SK-N-MC (cell line): ENCODE results near the gene GRK2.
"Not testable (repeated sequence)": the region's sequence is repeated elsewhere in the genome, so short reads cannot be mapped to it uniquely, and the experiment has no call there.

Experiments used
- DNase-seq: peaks from one replicate; pipeline ENCODE4 v3.0.0-alpha.2; 2011; ENCODE audit warnings: low read depth, low spot score
- H3K27ac ChIP-seq: fragments of 200-600 bp; sonication (generic); 2 replicates; pipeline ENCODE4 v1.5.1; 2016; ENCODE audit warnings: mixed run types
- H3K36me3 ChIP-seq: fragments of 200-600 bp; sonication (generic); 2 replicates; pipeline ENCODE4 v1.6.1; 2017; ENCODE audit warnings: antibody characterized with exemption, low read length, mixed read lengths; ENCODE audit not compliant: insufficient read depth
- H3K4me3 ChIP-seq: fragments of 200-600 bp; sonication (generic); 2 replicates; pipeline ENCODE4 v1.5.1; 2016
- H3K9ac ChIP-seq: fragments of 200-600 bp; sonication (generic); 2 replicates; pipeline ENCODE4 v1.8.0; 2017; ENCODE audit warnings: mixed run types, mixed read lengths; ENCODE audit not compliant: insufficient read length
- H3K9me3 ChIP-seq: fragments of 200-600 bp; sonication (generic); 2 replicates; pipeline ENCODE4 v1.6.1; 2017; ENCODE audit warnings: low read depth, mild to moderate bottlenecking, antibody characterized with exemption, low read length, moderate library complexity, mixed read lengths
- EZH2 ChIP-seq: fragments of 200-600 bp; sonication (generic); IDR thresholded peaks from one replicate; pipeline ENCODE4 v1.6.1; 2017; ENCODE audit warnings: antibody characterized with exemption
- FOXP2 ChIP-seq: optimal IDR thresholded peaks from 2 replicates; pipeline ENCODE3; 2011; ENCODE audit warnings: mild to moderate bottlenecking, moderate library complexity; ENCODE audit not compliant: insufficient read depth; ENCODE audit errors: extremely low read length, control extremely low read depth
- POLR2AphosphoS5 ChIP-seq: IDR thresholded peaks from 2 replicates; pipeline ENCODE4 v1.6.1; 2012; ENCODE audit warnings: mild to moderate bottlenecking, low read depth, low read length, borderline replicate concordance

GRK2 gene

DNA sequence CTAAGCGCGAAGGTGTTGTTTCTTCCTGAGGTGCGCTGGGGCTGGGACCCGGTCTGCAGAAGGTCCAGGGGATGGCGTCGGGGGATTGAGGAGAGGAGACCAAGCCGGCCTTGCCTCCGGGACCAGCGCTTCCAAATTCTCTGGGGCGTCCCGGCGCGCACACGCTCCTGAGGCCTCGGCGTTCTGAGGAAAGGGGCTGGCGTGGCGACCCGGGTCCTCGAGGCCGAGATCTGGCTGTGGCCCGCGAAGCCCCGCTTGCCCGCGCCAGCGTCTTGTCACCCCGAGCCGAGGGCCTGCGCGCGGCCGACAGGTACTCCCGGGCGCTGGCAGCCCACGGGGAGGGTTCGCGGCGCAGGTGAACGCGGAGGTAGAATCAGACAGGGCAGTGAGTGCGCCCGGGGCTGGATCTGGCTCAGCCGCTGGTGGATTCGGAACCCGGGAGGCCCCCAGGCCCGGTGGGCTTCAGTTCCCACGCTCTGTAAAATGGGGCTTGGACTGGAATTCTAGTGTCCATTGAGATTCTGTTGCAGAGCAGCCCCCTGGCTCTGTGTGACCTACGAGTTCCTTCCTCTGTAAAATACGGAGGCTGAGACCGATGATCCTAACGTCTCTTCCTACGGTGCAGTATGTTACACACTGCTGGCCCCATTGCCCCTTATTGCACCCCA, 51.7 kb downstream of the GRK2 start:
- no peaks in the 10 kb centered on the region for H3K9me3 ChIP-seq
- H3K27ac ChIP-seq = no peak overlapping the region
- DNase-seq = no peak
- H3K36me3 ChIP-seq = no peaks in the 10 kb centered on the region
- H3K4me3 ChIP-seq = peak overlapping the region; percentile 86
- peak overlapping the region; percentile 68 for H3K9ac ChIP-seq
- TF ChIP-seq EZH2 (no peak), FOXP2 (no peak), POLR2AphosphoS5 (no peak)

DNA sequence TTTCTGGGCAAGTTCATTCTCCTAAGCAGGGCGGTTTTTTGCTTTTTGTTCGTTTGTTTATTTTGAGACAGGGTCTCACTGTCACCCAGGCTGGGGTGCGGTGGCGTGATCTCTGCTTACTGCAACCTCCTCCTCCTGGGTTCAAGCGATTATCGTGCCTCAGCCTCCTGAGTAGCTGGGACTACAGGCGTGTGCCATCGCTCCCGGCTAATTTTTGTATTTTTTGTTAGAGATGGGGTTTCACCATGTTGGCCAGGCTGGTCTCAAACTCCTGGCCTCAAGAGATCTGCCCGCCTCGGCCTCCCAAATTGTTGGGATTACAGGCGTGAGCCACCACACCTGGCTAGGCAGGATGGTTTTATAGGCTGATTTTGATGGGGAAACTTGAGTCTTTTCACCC, 52.6 kb downstream of the GRK2 start:
- not testable (repeated sequence) for H3K27ac ChIP-seq, H3K9me3 ChIP-seq, H3K36me3 ChIP-seq, DNase-seq
- peak overlapping the region; percentile 68 for H3K9ac ChIP-seq
- peak overlapping the region; percentile 86 for H3K4me3 ChIP-seq

DNA sequence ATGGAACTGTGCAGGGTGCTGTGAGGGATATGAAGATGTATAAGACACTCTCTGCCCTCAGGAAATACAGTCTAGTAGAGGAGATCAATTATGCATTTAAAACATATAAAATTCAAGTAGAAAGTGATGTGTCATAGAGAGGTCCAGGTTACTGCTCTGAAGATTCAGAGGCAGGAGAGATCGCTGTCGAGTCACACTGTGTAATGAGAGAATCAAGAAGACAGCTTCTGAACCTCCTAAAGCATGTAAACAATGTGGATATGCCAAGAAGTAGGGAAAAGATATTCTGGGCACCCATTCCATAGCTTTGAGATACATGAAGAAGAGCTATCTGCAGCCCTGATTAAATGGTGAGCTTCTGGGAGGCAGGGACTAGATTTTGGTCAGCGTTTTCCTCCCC, 53.7 kb downstream of the GRK2 start:
- H3K9ac ChIP-seq = no peak overlapping the region
- H3K27ac ChIP-seq = no peak overlapping the region
- H3K9me3 ChIP-seq = no peaks in the 10 kb centered on the region
- no peaks in the 10 kb centered on the region for H3K36me3 ChIP-seq
- DNase-seq = no peak
- H3K4me3 ChIP-seq = no peak overlapping the region
- TF ChIP-seq POLR2AphosphoS5 = no peak
- TF ChIP-seq EZH2 = no peak
- no peak for TF ChIP-seq FOXP2

DNA sequence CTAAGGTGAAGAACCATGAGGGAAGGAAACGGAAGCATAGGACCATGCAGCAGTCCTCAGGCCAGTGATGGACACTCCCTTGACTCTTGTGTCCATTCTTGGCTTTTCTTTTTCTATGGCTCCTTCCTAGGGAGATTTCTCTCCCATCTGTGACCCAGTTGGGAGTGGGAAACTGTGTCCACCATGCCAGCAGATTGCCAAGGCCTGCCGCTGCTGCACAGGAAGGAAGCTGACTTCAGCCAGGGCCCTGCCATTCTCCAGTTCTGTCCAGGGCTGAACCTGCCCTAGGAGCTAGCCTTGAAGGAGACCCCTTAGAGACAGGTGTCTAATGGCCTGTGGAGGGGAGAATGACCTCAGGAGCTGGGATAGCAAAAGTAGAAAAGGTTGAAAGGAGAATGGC, 54.4 kb downstream of the GRK2 start:
- no peak for TF ChIP-seq POLR2AphosphoS5
- TF ChIP-seq FOXP2 = no peak
- no peak for TF ChIP-seq EZH2
- Histone ChIP-seq H3K27ac (no peak overlapping the region), H3K9ac (no peak overlapping the region), H3K4me3 (no peak overlapping the region), H3K9me3 (no peaks in the 10 kb centered on the region), H3K36me3 (no peaks in the 10 kb centered on the region)
- DNase-seq = no peak

DNA sequence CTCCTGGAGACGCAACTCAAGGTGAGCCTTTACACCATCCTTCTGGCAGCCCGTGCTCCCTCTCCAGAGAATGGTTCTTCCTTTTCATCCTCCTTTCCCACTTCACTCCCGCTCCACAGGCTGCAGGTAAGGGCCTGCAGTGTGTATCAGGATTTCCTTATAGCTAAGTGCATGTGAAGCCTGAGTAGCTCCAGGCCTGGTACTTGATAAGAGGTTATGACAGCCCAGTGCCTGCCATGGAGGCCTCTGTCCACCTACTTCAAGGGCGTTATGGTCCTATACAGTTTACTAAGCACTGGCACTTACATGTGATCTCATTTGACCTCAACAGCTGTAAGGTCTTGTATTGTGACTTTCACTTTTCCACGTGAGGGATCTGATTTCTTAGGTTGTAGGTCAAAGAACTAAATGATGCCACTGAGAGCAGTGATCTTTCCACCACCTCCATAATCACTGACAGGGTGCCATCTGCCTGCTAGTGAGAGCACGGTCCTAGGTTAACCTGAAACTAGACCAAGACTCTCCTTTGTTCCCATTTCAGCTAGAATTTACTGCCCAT, 55.1 kb downstream of the GRK2 start:
- Histone ChIP-seq H3K36me3 (no peaks in the 10 kb centered on the region), H3K9me3 (no peaks in the 10 kb centered on the region), H3K4me3 (no peak overlapping the region), H3K27ac (no peak overlapping the region), H3K9ac (no peak overlapping the region)
- no peak for DNase-seq
- no peak for TF ChIP-seq POLR2AphosphoS5
- no peak for TF ChIP-seq FOXP2
- no peak for TF ChIP-seq EZH2

DNA sequence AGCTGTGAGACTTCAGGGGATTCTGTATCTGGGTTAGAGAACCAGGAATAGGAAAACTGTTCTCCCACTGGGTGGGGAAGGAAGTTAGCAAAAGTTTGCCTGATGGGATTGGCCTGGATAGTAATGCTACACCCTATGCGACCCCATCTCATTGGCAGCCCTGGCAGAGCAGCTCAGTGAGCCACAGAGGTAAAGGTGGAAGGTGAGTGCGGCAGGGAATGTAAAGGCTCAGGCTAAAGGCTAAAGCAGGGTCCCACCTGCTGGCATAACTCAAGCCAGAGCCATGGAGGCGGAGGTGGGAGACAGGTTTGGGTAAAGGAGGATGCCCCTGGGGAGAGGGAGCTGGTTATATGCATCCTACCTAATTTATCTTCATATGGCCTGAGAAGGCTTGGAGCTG, 55.8 kb downstream of the GRK2 start:
- no peak for DNase-seq
- Histone ChIP-seq H3K9me3 (no peaks in the 10 kb centered on the region), H3K9ac (no peak overlapping the region), H3K36me3 (no peaks in the 10 kb centered on the region), H3K4me3 (no peak overlapping the region), H3K27ac (no peak overlapping the region)
- TF ChIP-seq POLR2AphosphoS5 (no peak), EZH2 (no peak), FOXP2 (no peak)

DNA sequence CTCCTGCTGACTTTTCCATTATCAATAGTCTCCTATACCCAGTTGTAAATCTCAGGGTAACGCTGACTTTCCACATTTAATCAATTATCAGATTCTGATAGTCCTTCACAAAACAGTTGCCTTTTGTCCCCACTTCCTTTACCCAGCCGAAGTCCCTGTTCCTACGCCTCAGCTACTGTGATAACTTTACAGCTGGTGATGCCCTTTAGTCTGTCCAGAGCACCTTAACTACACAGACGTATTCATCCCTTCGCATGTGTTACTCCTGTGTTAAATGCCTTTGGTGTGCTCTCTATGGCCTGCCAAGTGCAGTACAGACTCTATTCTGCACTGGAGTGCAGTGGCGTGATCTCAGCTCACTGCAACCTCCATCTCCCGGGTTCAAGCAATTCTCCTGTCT, 57.3 kb downstream of the GRK2 start:
- Histone ChIP-seq H3K9me3 (no peaks in the 10 kb centered on the region), H3K36me3 (no peaks in the 10 kb centered on the region), H3K9ac (no peak overlapping the region), H3K4me3 (no peak overlapping the region), H3K27ac (no peak overlapping the region)
- no peak for TF ChIP-seq EZH2
- TF ChIP-seq POLR2AphosphoS5 = no peak
- TF ChIP-seq FOXP2 = no peak
- no peak for DNase-seq

DNA sequence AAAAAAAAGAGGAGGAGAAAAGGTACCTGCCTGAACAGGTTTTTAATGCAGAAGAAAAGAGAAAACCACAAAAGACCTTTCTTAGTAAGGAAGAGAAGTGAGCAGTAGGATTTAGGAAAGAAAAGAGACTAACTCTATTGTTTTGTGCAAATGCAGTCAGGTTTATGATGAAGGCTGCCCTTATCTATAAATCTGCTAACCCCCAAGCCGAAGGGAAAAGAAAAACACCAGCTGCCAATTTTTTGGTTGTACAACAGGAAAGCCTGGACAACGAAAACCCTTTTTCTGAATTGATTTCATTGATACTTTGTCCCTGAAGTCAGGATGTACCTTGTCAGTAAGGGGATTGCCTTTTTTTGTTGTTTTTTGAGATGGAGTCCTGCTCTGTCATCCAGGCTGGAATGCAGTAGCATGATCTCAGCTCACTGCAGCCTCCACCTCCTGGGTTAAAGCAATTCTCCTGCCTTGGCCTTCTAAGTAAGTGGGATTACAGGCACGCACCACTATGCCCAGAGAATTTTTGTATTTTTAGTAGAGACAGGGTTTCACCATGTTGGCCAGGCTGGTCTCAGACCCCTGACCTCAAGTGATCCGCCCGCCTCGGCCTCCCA, 65.9 kb downstream of the GRK2 start:
- TF ChIP-seq EZH2 (no peak), POLR2AphosphoS5 (no peak), FOXP2 (no peak)
- no peaks in the 10 kb centered on the region for H3K9me3 ChIP-seq
- no peak overlapping the region for H3K27ac ChIP-seq
- H3K36me3 ChIP-seq = no peaks in the 10 kb centered on the region
- H3K9ac ChIP-seq = no peak overlapping the region
- no peak overlapping the region for H3K4me3 ChIP-seq
- no peak for DNase-seq
